HG02938 (cell line): ENCODE data around the gene ZNF692.
"Not testable (repeated sequence)": the region's sequence is repeated elsewhere in the genome, so short reads cannot be mapped to it uniquely, and the experiment has no call there.

Source experiments
- ATAC-seq: cut with Tn5 transposase; IDR thresholded peaks from one replicate; pipeline ENCODE4 v1.9.1; 2021; ENCODE audit warnings: mild to moderate bottlenecking, moderate library complexity; ENCODE audit not compliant: unreplicated experiment

ZNF692 gene

GRCh38 chr1:248858891-248859889 lies at the start of gene ZNF692:
TSS of gene ZNF692 (minus strand) at chr1:248859085. CDS start at chr1:248858309, 776 bp downstream.
- peak; percentile 68 for ATAC-seq

- peak; percentile 27 for ATAC-seq
These were observed 48.1 kb upstream of the ZNF692 start for GRCh38 chr1:248906753-248907661.

- ATAC-seq, result peak; percentile 88
These were observed 47.3 kb upstream of the ZNF692 start, which contains the start of gene PGBD2 for GRCh38 chr1:248906009-248906752. TSS of gene PGBD2 (plus strand) at chr1:248906235. CDS start at chr1:248913863, 7,628 bp downstream.

- ATAC-seq, result no peak
These were observed 46.8 kb upstream of the ZNF692 start for GRCh38 chr1:248905662-248906008.

GRCh38 chr1:248904437-248905216 lies 45.7 kb upstream of the ZNF692 start:
- ATAC-seq, result no peak

GRCh38 chr1:248901578-248901977 lies 42.7 kb upstream of the ZNF692 start:
- no peak for ATAC-seq

- ATAC-seq, result no peak
These were observed 41.8 kb upstream of the ZNF692 start for GRCh38 chr1:248900637-248901036.

- ATAC-seq, result no peak
These were observed 38.8 kb upstream of the ZNF692 start for GRCh38 chr1:248897412-248898337.

- no peak for ATAC-seq
These were observed 36.0 kb upstream of the ZNF692 start for GRCh38 chr1:248894837-248895236.

GRCh38 chr1:248892590-248892989 lies 33.7 kb upstream of the ZNF692 start:
- ATAC-seq, result no peak

GRCh38 chr1:248891758-248892157 lies 32.9 kb upstream of the ZNF692 start:
- ATAC-seq, result no peak

GRCh38 chr1:248890549-248891498 lies 31.9 kb upstream of the ZNF692 start:
- ATAC-seq, result no peak

GRCh38 chr1:248889914-248890243 lies 31.0 kb upstream of the ZNF692 start:
- ATAC-seq, result not testable (repeated sequence)

GRCh38 chr1:248886237-248886895 lies 27.5 kb upstream of the ZNF692 start:
- no peak for ATAC-seq

GRCh38 chr1:248885646-248886045 lies 26.8 kb upstream of the ZNF692 start:
- ATAC-seq, result no peak

- no peak for ATAC-seq
These were observed 25.9 kb upstream of the ZNF692 start for GRCh38 chr1:248884632-248885295.

- ATAC-seq, result not testable (repeated sequence)
These were observed 23.5 kb upstream of the ZNF692 start for GRCh38 chr1:248882427-248882826.
